Activated naive CD4-positive, alpha-beta T cell treated with anti-CD3 and anti-CD28 coated beads, Interleukin-2, amount 50 U/mL, for 24 hours (primary cell): ENCODE measurements around the gene XAGE5.
"Not testable (repeated sequence)": the region's sequence is repeated elsewhere in the genome, so short reads cannot be mapped to it uniquely, and the experiment has no call there.

Source experiments
- H3K27ac Mint-ChIP-seq: one replicate; pipeline ENCODE4 v1.8.0; 2021; ENCODE audit warnings: mild to moderate bottlenecking, mixed read lengths
- H3K27me3 Mint-ChIP-seq: one replicate; pipeline ENCODE4 v1.8.0; 2021; ENCODE audit warnings: mixed read lengths
- H3K36me3 Mint-ChIP-seq: one replicate; pipeline ENCODE4 v1.8.0; 2021; ENCODE audit warnings: mixed read lengths
- H3K4me1 Mint-ChIP-seq: one replicate; pipeline ENCODE4 v1.8.0; 2021; ENCODE audit warnings: mixed read lengths
- H3K4me3 Mint-ChIP-seq: one replicate; pipeline ENCODE4 v1.8.0; 2021; ENCODE audit warnings: mild to moderate bottlenecking, mixed read lengths
- H3K9me3 Mint-ChIP-seq: one replicate; pipeline ENCODE4 v1.8.0; 2021; ENCODE audit warnings: mixed read lengths

The XAGE5 gene

GRCh38 chrX:52811065-52811625 is at the start of gene XAGE5:
XAGE5 (plus strand) TSS chrX:52811287; CDS start chrX:52812567, 1,280 bp downstream.
- H3K27ac Mint-ChIP-seq: no peak within 1 kb of the TSS
- no peaks in the 10 kb centered on the region for H3K27me3 Mint-ChIP-seq
- no peaks in the 10 kb centered on the region for H3K9me3 Mint-ChIP-seq
- H3K4me3 Mint-ChIP-seq: no peak within 1 kb of the TSS
- H3K4me1 Mint-ChIP-seq: no peaks in the 10 kb centered on the region
- no peaks in the 10 kb centered on the region for H3K36me3 Mint-ChIP-seq

GRCh38 chrX:52765983-52766382 is 45.1 kb upstream of the XAGE5 start:
- not testable (repeated sequence) for H3K27me3 Mint-ChIP-seq, H3K27ac Mint-ChIP-seq, H3K4me1 Mint-ChIP-seq, H3K9me3 Mint-ChIP-seq, H3K4me3 Mint-ChIP-seq, H3K36me3 Mint-ChIP-seq

- not testable (repeated sequence) for H3K36me3 Mint-ChIP-seq, H3K4me3 Mint-ChIP-seq, H3K4me1 Mint-ChIP-seq, H3K27me3 Mint-ChIP-seq, H3K27ac Mint-ChIP-seq, H3K9me3 Mint-ChIP-seq
Observed at GRCh38 chrX:52773504-52773903, 37.6 kb upstream of the XAGE5 start.

GRCh38 chrX:52797327-52797726 is 13.8 kb upstream of the XAGE5 start, which contains the start of gene SPANXN5:
SPANXN5 (minus strand) TSS chrX:52797427; CDS start chrX:52797348, 79 bp downstream.
- H3K36me3 Mint-ChIP-seq, H3K27ac Mint-ChIP-seq, H3K9me3 Mint-ChIP-seq, H3K27me3 Mint-ChIP-seq, H3K4me3 Mint-ChIP-seq, H3K4me1 Mint-ChIP-seq: not testable (repeated sequence)

- H3K27me3 Mint-ChIP-seq, H3K27ac Mint-ChIP-seq, H3K36me3 Mint-ChIP-seq, H3K9me3 Mint-ChIP-seq, H3K4me1 Mint-ChIP-seq, H3K4me3 Mint-ChIP-seq: not testable (repeated sequence)
Observed at GRCh38 chrX:52804876-52805275, 6.2 kb upstream of the XAGE5 start.

- Mint-ChIP-seq H3K36me3 (no peaks in the 10 kb centered on the region), H3K27me3 (no peaks in the 10 kb centered on the region), H3K9me3 (no peaks in the 10 kb centered on the region), H3K4me3 (no peak overlapping the region), H3K27ac (no peak overlapping the region), H3K4me1 (no peaks in the 10 kb centered on the region)
Observed at GRCh38 chrX:52819788-52820187, 8.7 kb downstream of the XAGE5 start.

- H3K4me1 Mint-ChIP-seq: no peaks in the 10 kb centered on the region
- no peaks in the 10 kb centered on the region for H3K9me3 Mint-ChIP-seq
- no peak overlapping the region for H3K4me3 Mint-ChIP-seq
- no peaks in the 10 kb centered on the region for H3K36me3 Mint-ChIP-seq
- no peaks in the 10 kb centered on the region for H3K27me3 Mint-ChIP-seq
- no peak overlapping the region for H3K27ac Mint-ChIP-seq
Observed at GRCh38 chrX:52821079-52821760, 10.1 kb downstream of the XAGE5 start.

GRCh38 chrX:52824608-52825007 is 13.5 kb downstream of the XAGE5 start:
- Mint-ChIP-seq H3K4me1 (no peaks in the 10 kb centered on the region), H3K27me3 (no peaks in the 10 kb centered on the region), H3K27ac (no peak overlapping the region), H3K9me3 (no peaks in the 10 kb centered on the region), H3K36me3 (no peaks in the 10 kb centered on the region), H3K4me3 (no peak overlapping the region)

- Mint-ChIP-seq H3K9me3 (no peaks in the 10 kb centered on the region), H3K27ac (no peak overlapping the region), H3K36me3 (no peaks in the 10 kb centered on the region), H3K27me3 (no peaks in the 10 kb centered on the region), H3K4me1 (no peaks in the 10 kb centered on the region), H3K4me3 (no peak overlapping the region)
Observed at GRCh38 chrX:52830551-52830950, 19.5 kb downstream of the XAGE5 start.

- no peaks in the 10 kb centered on the region for H3K36me3 Mint-ChIP-seq
- H3K27ac Mint-ChIP-seq: no peak overlapping the region
- H3K27me3 Mint-ChIP-seq: no peaks in the 10 kb centered on the region
- no peaks in the 10 kb centered on the region for H3K9me3 Mint-ChIP-seq
- no peaks in the 10 kb centered on the region for H3K4me1 Mint-ChIP-seq
- H3K4me3 Mint-ChIP-seq: no peak overlapping the region
Observed at GRCh38 chrX:52839137-52839536, 28.1 kb downstream of the XAGE5 start.

GRCh38 chrX:52843619-52844018 is 32.5 kb downstream of the XAGE5 start:
- not testable (repeated sequence) for H3K27ac Mint-ChIP-seq, H3K27me3 Mint-ChIP-seq, H3K4me1 Mint-ChIP-seq, H3K4me3 Mint-ChIP-seq, H3K9me3 Mint-ChIP-seq, H3K36me3 Mint-ChIP-seq

- Mint-ChIP-seq H3K9me3 (no peaks in the 10 kb centered on the region), H3K27ac (no peak overlapping the region), H3K36me3 (no peaks in the 10 kb centered on the region), H3K4me1 (no peaks in the 10 kb centered on the region), H3K27me3 (peaks cover 3% of the 10 kb centered on the region), H3K4me3 (no peak overlapping the region)
Observed at GRCh38 chrX:52852110-52852860, 41.2 kb downstream of the XAGE5 start.

- H3K4me3 Mint-ChIP-seq, H3K27ac Mint-ChIP-seq, H3K4me1 Mint-ChIP-seq, H3K9me3 Mint-ChIP-seq, H3K36me3 Mint-ChIP-seq, H3K27me3 Mint-ChIP-seq: not testable (repeated sequence)
Observed at GRCh38 chrX:52856991-52857525, 46.0 kb downstream of the XAGE5 start.

- no peaks in the 10 kb centered on the region for H3K9me3 Mint-ChIP-seq
- H3K36me3 Mint-ChIP-seq: no peaks in the 10 kb centered on the region
- H3K27me3 Mint-ChIP-seq: no peaks in the 10 kb centered on the region
- no peak overlapping the region for H3K4me3 Mint-ChIP-seq
- H3K4me1 Mint-ChIP-seq: no peaks in the 10 kb centered on the region
- no peak overlapping the region for H3K27ac Mint-ChIP-seq
Observed at GRCh38 chrX:52865343-52865998, 54.4 kb downstream of the XAGE5 start.
